GM12801 (cell line): ENCODE data around the gene KRTAP4-9.
"Not testable (repeated sequence)": the region's sequence is repeated elsewhere in the genome, so short reads cannot be mapped to it uniquely, and the experiment has no call there.

ENCODE experiments used
- CTCF ChIP-seq: IDR thresholded peaks from one replicate; pipeline ENCODE4 v1.5.1; 2011; ENCODE audit warnings: control low read depth; ENCODE audit not compliant: insufficient read length; ENCODE audit errors: extremely low read depth

Gene KRTAP4-9

DNA sequence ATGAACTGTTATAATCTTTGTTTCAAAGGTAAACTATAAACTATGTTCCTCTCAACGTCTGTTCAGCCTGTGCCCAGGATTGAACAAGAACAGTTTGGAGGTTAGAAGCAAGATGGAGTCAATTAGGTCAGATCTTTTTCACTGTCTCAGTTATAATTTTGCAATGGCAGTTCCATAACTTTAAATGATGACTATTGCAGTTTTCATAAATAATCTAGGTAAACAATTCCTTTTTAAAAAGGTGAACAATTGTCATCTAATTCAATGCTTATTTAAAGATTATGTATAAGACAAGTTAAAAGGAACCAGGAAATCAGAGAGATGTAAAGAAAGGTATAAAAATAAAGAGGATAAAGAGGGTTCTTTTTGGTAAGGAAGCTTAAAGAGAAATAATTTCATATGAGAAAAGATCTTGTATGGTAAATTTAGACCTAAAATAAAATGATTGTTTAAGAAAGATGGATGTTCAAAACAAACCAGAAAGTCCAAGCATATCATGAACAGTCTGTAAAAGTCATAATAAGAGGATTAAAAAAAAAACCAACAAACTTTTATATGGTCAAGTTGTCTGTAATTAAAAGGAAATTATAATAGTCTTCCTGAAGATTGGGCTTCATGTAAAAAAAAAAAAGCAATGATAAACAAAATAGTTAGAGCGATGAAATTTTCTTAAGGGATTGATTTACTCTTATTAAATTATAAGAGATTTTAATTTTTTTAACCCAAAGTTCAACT is 6.1 kb downstream of the KRTAP4-9 start:
- no peak for TF ChIP-seq CTCF

GRCh38 chr17:41116297-41116696 is 11.1 kb downstream of the KRTAP4-9 start:
- no peak for TF ChIP-seq CTCF

GRCh38 chr17:41117846-41118386 is 12.7 kb downstream of the KRTAP4-9 start, which contains the start of gene KRTAP4-11:
Gene KRTAP4-11 (minus strand): TSS chr17:41118373. CDS start chr17:41118315, 58 bp downstream.
- not testable (repeated sequence) for TF ChIP-seq CTCF

DNA sequence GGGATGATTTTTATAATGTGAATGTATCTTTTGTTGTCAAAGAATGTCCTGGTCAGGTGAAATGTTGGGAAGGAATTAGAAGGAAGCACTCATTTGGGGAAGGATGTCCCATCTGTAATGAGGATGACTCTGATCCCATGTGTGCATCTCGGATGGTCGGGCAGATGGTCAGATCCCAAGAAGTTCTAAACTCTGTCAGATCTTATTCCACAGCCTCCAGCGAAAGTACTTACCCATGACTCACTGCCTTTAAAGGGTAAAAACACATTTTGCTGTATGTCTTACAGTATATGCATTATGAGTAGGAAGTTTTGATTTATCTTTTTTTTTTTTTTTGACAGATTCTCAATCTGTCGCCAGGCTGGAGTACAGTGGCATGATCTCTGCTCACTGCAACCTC is 13.5 kb downstream of the KRTAP4-9 start:
- no peak for TF ChIP-seq CTCF

DNA sequence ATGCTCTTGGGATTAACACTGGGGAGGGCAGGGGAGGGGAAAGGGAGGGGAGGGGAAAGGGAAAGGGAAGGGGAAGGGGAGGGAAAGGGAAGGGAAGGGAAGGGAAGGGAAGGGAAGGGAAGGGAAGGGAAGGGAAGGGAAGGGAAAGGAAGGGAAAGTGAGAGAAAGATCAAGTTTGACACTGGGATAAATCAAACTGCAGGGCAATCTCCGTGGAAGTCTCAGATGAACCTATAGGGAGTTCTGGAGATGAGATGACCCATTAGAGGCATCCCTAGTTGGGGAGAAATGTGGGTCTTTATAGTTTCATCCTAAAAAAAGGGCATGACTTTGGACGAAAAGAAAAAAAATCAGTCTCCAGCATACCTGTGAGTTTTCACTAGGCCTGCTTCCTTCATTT is 16.6 kb downstream of the KRTAP4-9 start:
- no peak for TF ChIP-seq CTCF

- not testable (repeated sequence) for TF ChIP-seq CTCF
These were observed 18.8 kb downstream of the KRTAP4-9 start, which contains the start of gene KRTAP4-12 for GRCh38 chr17:41123991-41124371. Gene KRTAP4-12 (minus strand): TSS chr17:41124182. CDS start chr17:41124122, 60 bp downstream.

GRCh38 chr17:41125064-41125463 is 19.9 kb downstream of the KRTAP4-9 start:
- TF ChIP-seq CTCF, result no peak
